SK-N-DZ (cell line): Measurements from ENCODE around the gene SLC27A5.
"Not testable (repeated sequence)": the region's sequence is repeated elsewhere in the genome, so short reads cannot be mapped to it uniquely, and the experiment has no call there.

Experiments used
- DNase-seq: peaks from one replicate; pipeline ENCODE4 v3.0.0-alpha.2; 2015; ENCODE audit warnings: low spot score
- small RNA-seq, 2 experiments: library from RNA; depleted of rRNA; stranded (forward); fragments of <200 nt; gene quantifications; one replicate each; pipeline ENCODE3, GENCODE V24; 2014

The SLC27A5 gene

DNA sequence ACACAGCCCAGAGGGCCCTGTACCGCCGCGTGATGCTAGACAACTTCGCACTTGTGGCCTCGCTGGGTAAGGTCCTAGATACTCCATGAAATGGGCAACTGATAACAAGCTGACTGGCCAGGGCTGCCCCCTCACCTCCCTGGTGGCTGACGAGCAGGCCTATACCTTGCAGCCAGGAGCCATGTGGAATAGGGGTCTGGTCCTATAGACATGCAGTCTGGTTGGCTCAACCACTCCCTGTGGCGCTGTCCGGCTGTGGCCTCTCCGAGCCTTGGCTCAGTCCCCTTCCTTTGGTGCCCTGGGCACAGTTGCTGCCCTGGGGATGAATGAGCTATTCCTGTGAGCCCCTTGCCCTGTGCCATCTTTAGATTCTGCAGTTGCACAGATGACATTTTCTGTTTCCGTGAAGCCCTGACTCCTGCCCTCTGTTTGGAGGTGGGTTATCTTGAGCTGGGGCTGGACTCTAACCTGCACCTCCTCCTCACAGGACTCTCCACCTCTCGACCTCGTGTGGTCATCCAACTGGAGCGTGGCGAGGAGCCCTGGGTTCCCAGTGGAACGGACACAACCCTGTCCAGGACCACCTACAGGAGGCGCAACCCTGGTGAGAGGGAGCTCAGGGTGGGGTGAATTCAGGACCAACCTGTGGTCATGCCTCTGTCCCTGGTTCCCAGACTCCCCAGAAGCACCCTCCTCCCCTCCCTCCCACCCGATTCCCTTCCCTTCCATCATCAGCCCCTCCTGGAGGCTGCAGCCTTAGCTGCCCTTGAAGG is 42.4 kb downstream of the SLC27A5 start:
- DNase-seq = no peak

DNA sequence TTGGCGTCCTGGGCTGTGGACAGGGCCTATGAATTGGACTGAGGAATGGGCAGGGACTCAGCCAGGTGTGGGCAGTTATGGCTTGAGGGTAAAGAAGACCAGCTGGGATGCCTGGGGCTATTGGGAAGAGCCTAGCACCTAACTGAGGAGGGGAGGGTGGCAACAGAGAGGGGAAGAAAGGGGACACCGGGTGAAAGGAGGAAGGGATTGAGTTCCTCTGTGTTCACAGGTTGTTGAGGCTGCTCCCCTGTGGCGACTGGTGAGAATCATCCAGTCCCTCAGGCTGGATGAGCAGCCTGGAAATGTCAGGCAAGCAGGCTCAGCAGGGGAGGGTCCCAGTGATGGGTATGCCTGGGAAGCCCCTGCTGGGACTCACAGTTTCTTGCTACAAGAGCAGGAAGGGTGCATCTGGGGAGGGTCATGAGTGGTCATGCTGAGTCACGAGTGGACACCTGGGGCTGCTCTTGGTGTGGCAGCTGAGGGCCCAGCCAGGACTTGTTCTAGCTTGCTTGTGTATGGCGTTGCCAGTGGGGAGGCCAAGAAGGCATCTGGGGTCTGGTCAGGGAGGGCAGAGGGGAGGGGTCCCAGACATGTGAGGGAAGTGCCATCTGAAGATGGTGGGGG is 43.5 kb downstream of the SLC27A5 start:
- DNase-seq = no peak

DNA sequence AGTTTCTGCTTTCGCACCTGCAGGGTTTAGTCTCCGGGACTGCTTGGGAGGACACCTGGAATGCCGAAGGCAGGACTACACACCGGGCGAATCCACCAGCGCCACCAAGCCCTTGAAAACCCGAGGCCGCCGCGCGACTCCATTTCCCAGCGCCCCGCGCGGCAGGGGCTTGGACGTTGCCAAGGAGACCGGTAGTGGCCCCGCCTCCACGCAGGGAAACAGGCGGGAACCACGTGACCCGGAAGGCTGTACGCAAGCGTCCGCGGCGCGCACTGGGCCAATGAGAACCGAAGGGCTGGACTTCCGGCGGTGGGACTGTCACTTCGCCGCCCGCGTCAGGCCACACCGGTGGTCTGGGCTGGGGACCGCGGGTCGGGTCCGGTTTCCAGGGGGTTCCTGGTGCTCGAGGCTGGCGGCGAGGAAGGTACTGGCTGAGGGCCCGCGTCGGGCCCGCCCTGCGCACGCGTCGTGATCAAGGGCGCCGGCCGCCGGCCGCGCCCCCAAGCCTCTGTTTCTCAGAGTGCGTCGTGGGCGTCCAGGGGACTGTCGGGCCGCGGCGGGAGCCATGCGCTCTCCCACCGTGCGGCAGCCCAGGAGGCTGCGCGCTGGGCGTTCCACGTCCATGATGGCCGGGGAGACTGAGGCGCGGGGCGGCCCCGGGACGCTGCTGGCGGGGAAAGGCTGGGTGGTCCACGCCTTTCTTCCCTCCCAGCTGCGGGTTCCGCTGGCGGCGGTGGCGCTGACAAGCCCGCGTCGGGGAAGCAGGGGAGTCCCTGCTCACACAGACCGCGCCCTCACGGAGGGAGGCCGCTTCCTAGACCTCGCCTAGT is 44.8 kb downstream of the SLC27A5 start, which contains the start of gene ZNF324:
Gene ZNF324 (plus strand): TSS at position 321 of the 830 bp plus-strand sequence. CDS start 2,106 bp downstream, outside the sequence.
- DNase-seq = peak; percentile 91

DNA sequence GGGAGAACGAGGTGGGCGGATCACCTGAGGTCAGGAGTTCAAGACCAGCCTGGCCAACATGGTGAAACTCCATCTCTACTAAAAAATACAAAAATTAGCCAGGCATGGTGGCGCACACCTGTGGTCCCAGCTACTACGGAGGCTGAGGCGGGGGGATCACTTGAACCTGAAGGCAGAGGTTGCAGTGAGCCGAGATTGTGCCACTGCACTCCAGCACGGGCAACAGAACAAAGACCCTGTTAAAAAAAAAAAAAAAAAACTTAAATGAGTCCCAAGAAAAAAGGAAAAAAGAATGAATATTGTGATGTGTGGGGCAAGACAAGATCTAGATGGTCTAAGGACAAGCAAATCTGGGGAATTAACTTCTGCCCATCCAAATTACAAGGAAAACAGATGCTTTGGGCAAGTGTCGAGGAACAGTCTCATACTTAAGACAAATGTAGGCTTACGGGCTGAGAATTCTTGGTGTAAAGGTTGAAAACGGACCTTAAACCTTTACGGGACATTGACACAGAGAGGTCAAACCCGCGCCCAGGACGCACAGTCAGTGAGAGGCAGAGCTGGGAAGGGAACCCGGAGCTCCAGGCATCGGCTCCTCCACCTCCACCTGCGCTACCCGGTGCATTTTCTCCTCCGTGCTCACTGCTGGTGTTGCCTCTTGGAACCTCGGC is 45.6 kb downstream of the SLC27A5 start:
- DNase-seq = no peak

DNA sequence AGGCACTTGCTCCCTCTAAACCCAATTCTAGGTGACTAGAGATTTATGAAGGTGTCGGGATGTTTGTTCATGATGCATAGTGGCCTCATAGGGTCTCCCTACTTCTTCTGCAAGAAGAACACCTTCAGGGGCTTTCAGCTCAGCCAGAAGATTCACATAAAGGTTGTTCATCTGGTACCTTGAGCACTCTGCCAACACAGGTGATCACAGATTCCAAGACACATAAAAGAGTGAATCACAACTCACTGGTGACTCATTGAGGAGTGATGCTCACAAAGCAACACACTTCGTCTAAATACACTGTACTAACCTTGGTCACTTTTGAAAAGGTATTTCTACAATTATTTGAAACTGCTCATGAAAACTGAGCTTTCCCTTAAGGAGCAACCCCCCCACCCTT is 51.8 kb downstream of the SLC27A5 start:
- DNase-seq = no peak

DNA sequence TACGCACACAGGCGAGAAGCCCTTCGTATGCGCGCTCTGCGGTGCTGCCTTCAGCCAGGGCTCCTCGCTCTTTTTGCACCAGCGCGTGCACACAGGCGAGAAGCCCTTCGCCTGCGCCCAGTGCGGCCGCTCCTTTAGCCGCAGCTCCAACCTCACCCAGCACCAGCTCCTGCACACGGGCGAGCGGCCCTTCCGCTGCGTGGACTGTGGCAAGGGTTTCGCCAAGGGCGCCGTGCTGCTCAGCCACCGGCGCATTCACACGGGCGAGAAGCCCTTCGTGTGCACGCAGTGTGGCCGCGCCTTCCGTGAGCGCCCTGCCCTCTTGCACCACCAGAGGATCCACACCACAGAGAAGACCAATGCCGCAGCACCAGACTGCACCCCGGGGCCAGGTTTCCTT is 55.7 kb downstream of the SLC27A5 start:
- no peak for DNase-seq

DNA sequence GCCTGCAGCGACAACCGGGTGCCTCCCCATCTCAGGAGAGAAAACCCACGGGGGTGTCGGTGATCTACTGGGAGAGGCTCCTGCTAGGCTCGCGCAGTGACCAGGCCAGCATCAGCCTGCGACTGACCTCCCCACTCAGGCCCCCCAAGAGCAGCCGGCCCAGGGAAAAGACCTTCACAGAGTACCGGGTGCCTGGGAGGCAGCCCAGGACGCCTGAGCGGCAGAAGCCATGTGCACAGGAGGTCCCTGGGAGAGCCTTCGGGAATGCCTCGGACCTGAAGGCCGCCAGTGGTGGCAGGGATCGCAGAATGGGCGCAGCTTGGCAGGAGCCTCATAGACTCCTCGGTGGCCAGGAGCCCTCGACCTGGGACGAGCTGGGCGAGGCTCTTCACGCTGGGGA is 56.5 kb downstream of the SLC27A5 start:
- DNase-seq = no peak

DNA sequence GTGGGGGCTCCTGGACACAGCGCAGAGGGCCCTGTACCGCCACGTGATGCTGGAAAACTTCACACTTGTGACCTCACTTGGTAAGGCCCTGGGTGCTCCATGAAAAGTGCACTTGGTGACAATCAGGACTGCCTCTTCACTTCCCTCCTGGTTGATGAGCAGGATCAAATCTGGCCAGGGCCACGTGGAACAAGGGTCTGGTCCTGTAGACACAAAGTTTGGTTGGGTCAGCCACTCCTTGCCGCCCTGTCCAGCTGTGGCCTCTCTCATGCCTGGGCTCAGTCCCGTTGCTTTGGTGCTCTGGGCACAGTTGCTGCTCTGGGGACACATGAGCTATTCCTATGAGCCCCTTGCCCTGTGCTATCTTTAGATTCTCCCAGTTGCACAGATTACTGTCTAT is 58.0 kb downstream of the SLC27A5 start:
- DNase-seq = no peak

DNA sequence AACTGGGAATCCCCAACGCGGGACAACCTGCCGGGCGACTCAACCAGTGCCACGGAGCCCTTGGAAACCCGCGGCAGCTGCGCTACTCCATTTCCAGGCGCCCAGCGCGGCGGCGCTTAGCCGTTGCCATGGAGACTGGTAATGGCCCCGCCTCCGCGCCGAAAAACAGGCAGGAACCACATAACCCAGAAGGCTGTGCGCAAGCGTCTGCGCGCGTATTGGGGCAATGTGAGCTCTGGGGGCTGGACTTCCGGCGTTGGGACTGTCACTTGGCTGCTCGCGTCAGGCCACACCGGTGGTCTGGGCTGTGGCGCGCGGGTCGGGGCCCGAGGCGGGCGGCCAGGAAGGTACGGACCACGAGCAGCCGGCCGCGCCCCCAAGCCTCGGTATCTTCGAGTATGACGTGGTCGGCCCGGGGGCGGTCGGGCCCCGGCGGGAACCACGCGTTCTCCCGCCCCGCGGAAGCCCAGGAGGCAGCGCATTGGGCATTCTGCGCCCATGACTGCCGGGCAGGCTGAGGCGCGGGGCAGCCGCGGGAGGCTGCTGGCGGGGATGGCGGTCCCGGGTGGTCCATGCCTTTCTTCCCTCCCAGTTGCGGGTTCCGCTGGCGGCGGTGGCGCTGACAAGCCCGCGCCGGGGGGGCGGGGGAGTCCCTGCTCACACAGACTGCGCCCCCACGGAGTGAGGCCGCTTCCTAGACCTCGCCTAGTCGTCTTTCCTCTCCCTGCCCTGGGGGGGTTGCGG is 60.3 kb downstream of the SLC27A5 start, which contains the start of gene ZNF324B:
Gene ZNF324B (plus strand): TSS at position 265 of the 744 bp plus-strand sequence. CDS start 2,080 bp downstream, outside the sequence.
- peak; percentile 91 for DNase-seq

DNA sequence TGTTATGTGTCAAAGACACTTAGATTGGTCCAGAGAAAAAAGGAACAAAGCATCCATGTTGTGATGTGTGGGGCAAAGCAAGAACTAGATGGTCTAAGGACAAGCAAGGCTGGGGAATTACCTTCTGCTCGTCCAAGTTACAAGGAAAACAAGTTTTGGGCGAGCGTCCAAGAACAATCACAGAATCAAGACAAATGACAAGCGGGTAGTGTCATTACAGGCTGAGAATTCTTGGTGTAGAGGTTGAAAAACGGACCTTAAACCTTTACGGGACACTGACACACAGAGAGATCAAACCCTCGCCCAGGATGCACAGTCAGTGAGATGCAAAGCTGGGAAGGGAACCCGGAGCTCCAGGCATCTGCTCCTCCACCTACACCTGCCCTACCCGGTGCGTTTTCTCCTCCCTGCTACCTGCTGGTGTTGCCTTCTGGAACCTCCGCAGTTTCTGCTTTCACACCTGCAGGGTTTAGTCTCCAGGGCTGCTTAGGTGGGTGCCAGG is 60.9 kb downstream of the SLC27A5 start:
- no peak for DNase-seq

DNA sequence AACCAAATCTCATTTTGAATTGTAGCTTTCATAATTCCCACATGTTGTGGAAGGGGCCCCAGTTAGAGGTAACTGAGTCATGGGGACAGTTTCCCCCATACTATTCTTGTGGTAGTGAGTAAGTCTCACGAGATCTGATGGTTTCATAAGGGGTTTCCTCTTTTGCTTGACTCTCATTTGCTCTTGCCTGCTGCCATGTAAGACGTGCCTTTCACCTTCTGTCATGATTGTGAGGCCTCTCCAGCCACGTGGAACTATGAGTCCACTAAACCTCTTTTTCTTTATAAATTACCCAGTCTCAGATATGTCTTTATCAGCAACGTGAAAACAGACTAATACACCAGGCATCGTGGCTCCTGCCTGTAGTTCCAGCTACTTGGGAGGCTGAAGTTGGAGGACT is 61.8 kb downstream of the SLC27A5 start:
- DNase-seq = not testable (repeated sequence)

DNA sequence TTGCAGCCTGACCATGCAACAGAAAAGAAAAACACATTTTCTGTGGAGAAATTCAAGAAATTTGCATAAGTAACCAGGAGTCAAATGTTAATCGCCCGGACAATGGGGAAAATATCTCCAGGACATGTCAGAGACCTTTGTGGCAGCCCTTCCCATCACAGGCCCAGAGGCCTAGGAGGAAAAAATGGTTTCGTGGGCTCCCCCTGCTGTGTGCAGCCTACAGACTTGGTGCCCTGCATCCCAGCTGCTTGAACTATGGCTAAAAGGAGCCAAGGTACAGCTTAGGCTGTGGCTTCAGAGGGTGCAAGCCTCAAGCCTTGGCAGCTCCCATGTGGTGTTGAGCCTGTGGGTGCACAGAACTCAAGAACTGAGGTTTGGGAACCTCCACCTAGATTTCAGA is 62.9 kb downstream of the SLC27A5 start:
- not testable (repeated sequence) for DNase-seq

Small RNAs within 50 kb of the gene (small RNA-seq; reads per million reads assigned to genes)
- gene MIR6807 (0.08 to 0.31 reads per million in 2 experiments), gene RN7SL525P (0 reads per million in 2 experiments), gene RN7SL693P (0 reads per million in 2 experiments), gene RNU6-1337P (0 reads per million in 2 experiments)
